Renal cortical epithelial cell (primary cell): ENCODE results near the gene SEC24D. TPM values are rescaled to one million over a fixed set of nuclear protein-coding genes. Genes with fewer than 3 reads are reported as not detected.

ENCODE experiments used
- DNase-seq: peaks from one replicate; pipeline ENCODE4 v3.0.0-alpha.2; 2011; ENCODE audit warnings: low read depth
- total RNA-seq: library from RNA; depleted of rRNA; stranded (reverse); fragments of >200 nt; gene quantifications from 2 replicates; pipeline ENCODE4 v1.2.3, GENCODE V29; 2014

Gene SEC24D
- total RNA-seq, 1 donor from 2014 or later = 62.1 TPM

- no peak for DNase-seq
Measured at GRCh38 chr4:118752551-118752950, 83.4 kb downstream of the SEC24D start.

GRCh38 chr4:118751629-118752323, 84.2 kb downstream of the SEC24D start:
- no peak for DNase-seq

GRCh38 chr4:118749347-118749988, 86.5 kb downstream of the SEC24D start:
- no peak for DNase-seq

GRCh38 chr4:118746251-118746919, 89.5 kb downstream of the SEC24D start:
- DNase-seq = no peak

GRCh38 chr4:118745357-118745756, 90.6 kb downstream of the SEC24D start:
- no peak for DNase-seq

GRCh38 chr4:118743867-118744266, 92.1 kb downstream of the SEC24D start:
- DNase-seq = no peak

GRCh38 chr4:118742050-118742449, 93.9 kb downstream of the SEC24D start:
- no peak for DNase-seq

- no peak for DNase-seq
Measured at GRCh38 chr4:118741301-118741855, 94.5 kb downstream of the SEC24D start.

GRCh38 chr4:118740869-118741268, 95.1 kb downstream of the SEC24D start:
- peak; percentile 33 for DNase-seq

- DNase-seq = no peak
Measured at GRCh38 chr4:118739022-118739713, 96.8 kb downstream of the SEC24D start.

- DNase-seq = no peak
Measured at GRCh38 chr4:118738090-118738489, 97.8 kb downstream of the SEC24D start.

GRCh38 chr4:118736900-118737299, 99.0 kb downstream of the SEC24D start:
- no peak for DNase-seq

GRCh38 chr4:118734491-118735205, 101.3 kb downstream of the SEC24D start:
- DNase-seq = no peak

GRCh38 chr4:118732591-118733330, 103.2 kb downstream of the SEC24D start:
- DNase-seq = no peak

GRCh38 chr4:118730683-118731082, 105.2 kb downstream of the SEC24D start:
- no peak for DNase-seq

GRCh38 chr4:118729287-118730286, 106.3 kb downstream of the SEC24D start:
- no peak for DNase-seq

- no peak for DNase-seq
Measured at GRCh38 chr4:118727360-118727759, 108.6 kb downstream of the SEC24D start.

- DNase-seq = no peak
Measured at GRCh38 chr4:118723369-118723768, 112.6 kb downstream of the SEC24D start.

- DNase-seq = no peak
Measured at GRCh38 chr4:118721752-118722151, 114.2 kb downstream of the SEC24D start.
